Measurements from ENCODE around the gene ACP3.
"Not testable (repeated sequence)": the region's sequence is repeated elsewhere in the genome, so short reads cannot be mapped to it uniquely, and the experiment has no call there.

The ACP3 gene

DNA sequence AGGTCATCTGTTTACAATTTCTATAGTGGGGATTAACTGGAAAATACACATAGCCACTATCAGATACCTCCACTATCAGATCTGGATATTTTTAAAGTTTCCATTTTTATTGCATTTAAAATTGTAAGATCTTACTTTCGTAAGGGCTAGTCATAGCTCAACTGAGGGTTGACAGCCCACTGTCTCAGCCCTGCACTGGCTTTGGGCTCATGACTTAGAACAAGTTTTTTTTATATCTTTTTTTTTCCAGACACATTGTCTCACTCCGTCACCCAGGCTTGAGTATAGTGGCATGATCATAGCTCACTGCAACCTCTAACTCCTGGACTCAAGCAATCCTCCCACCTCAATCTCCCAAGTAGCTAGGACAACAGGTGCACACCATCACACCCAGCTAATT is 51.3 kb downstream of the ACP3 start:
- DNase-seq (ENCODE audit: low read depth) = no peak

DNA sequence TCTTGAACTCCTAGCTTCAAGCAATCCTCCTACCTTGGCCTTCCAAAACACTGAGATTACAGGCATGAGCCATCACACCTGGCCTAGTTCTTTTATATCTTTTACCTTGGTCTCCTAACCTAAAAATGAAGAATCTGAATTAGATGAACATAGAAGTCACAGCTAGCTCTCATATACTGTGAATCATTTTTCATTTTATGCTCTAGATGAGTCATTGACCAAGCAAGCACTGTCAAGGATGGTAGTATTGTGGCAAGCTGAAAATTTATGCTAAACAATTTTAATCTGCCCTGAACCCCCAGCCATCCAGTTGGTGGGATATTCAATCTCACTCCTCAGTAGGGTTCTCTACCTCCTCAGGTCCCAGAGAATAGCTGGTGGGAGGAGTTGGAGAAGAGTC is 51.8 kb downstream of the ACP3 start:
- no peak for DNase-seq (ENCODE audit: low read depth)

DNA sequence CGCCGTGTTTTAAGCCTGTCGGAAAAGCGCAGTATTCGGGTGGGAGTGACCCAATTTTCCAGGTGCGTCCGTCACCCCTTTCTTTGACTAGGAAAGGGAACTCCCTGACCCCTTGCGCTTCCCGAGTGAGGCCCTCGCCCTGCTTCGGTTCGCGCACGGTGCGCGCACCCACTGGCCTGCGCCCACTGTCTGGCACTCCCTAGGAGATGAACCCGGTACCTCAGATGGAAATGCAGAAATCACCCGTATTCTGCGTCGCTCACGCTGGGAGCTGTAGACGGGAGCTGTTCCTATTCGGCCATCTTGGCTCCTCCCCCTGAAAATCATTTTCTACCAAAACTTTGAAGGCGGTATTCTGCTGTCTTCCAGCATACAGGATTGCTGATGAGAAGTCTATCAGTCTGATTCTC is 59.7 kb downstream of the ACP3 start:
- DNase-seq (ENCODE audit: low read depth) = not testable (repeated sequence)

DNA sequence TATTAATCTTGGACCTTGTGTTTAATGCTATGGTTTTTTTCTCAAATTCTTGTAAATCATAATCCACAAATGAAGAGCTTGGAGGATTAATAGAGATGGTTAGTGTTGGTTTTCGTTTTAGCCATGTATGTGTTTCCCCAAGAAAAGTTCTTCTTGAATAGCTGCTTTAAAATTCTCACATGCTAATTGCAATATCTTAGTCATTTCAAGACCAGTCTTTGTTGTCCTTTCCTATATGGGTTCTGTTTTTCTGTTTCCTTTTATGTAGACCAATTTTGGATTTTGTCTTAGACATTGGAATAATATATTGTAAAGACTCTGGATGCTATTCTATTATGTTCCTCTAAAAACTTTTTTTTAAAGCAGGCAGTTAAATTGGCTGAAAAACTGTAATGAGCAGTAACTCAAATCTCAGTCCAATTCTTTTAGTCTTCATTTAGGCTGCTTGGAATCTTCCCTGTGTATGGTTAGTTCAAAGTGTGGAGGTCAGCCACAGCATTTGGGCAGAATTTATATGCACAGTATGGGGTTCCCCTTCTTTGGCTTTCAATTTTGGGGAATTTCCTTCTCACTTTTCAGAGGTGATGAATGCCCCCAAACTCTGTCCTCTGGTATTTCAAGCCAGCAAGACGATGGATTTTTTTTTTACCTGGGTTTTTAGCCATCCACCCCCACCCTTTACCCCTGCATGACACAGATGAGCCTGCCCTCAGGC is 61.0 kb downstream of the ACP3 start:
- DNase-seq (ENCODE audit: low read depth) = no peak

DNA sequence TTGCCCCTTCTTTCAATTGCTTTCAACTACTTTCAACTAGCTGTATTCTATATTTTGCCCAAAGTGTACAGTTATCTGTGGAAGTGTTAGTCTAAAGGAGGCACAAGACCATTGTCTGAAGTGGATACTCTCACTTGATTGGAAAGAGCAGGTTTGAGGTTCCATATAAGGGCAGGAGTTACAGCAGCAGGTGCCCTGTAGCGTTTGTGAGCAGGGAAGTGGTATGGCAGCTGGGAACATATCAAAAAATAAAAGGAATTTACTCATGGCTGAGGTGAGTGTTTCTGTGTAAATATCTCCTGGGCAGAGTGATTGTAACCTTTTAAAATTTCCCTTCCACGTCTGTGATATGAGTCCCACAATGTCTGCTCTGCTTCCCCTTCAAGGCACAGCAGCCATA is 61.6 kb downstream of the ACP3 start:
- no peak for DNase-seq (ENCODE audit: low read depth)

DNA sequence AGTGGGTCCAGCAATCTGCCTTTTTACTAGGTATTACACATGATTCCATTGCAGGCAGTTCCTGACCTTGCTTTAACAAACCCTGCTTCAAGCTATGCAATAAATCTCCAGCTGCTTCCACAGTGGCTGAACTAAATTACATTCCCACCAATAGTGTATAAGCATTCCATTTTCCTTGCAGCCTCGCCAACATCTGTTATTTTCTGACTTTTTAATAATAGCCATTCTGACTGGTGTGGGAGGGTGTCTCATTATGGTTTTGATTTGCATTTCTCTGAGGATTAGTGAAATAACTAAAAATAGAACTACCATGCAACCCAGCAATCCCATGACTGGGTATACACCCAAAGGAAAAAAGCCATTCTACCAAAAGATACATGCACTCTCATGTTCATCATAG is 63.7 kb downstream of the ACP3 start:
- DNase-seq (ENCODE audit: low read depth) = no peak

DNA sequence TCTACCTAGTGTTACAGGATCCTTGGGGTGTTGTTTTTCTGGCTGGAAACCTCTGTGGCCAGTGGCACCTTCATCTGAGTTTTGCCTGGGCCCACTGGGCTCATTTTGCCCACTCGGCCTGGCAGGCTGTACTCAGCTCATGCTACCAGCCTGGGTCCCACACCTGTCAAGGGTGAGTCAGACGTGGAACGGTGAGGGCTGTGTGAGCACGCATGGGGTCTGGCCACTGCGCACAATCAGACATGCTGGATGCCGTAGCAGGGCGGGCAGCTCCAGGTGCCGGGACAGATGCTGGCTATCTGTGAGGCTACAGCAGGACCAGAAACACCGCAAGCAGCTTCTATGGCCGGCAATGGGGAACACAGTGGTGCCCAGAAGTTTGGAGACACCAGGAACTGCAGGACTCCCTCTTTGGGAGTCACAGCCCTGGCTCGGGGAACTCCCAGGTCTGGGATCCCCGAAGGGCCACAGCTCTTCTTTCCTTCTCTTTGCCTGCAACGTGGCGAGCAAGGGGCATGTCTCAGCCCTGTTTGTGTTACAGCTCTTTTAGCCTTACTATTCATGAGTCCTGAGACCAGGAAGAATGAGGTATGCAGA is 64.2 kb downstream of the ACP3 start:
- no peak for DNase-seq (ENCODE audit: low read depth)

DNA sequence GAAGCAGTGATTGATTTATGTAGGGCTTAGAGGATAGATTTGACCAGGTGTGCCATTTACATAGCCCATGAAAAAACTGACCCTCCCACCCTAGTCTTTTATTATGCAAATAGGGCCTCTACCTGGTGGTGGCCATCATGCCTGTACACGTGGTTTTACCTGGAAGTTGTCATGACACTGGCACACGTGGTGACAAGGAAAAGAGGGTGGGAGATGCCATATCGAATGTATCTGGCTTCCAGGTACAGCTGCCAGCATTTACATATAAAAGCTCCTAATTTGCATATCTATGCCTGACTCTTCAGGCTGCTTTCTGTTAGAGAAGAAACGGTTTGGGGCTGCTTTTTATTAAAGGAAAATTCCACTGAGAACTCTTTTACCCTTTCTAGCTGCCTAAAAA is 65.1 kb downstream of the ACP3 start:
- no peak for DNase-seq (ENCODE audit: low read depth)

DNA sequence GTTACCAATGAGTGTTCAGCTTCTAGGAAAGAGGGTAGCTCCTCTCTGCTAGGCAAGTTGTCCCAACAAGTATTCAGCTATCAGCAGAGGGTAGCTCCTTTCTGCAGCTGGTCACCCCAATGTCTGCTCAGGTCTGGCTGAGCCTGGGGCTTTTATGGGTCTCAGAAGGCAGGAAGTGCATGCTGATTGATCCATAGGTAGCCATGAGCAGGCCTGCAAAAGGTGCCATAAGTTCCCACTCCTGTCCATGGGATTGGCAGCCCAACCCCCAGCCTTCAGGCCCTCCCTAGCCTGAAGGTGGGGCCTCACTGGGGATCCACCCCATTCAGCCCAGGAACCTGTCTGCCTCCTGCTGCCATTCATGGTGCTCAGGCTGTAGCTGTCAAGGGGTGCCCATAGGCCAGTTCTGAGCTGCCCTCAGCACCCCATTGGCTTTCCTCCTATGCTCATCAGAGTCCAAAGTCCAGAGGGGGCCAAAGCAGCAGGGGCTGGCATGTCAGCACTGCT is 65.5 kb downstream of the ACP3 start:
- no peak for DNase-seq (ENCODE audit: low read depth)

DNA sequence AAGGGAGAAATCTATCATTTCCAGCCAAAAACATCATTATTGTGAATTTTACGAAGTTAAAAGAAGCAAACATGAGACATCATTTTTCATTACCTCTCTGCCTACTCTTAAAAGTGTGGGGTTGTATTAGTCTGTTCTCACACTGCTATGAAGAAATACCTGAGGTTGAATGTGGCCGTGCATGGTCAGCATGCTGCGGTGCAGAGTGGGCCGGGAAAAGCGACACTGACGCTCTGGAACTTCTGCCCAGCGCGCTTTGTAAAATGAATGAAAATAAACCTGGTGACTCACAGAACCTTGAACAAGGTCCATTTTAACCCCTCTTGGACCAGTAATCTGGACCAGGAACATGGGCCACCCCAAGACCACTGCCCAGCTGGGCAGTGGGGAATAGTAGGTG is 69.1 kb downstream of the ACP3 start:
- DNase-seq (ENCODE audit: low read depth) = no peak

DNA sequence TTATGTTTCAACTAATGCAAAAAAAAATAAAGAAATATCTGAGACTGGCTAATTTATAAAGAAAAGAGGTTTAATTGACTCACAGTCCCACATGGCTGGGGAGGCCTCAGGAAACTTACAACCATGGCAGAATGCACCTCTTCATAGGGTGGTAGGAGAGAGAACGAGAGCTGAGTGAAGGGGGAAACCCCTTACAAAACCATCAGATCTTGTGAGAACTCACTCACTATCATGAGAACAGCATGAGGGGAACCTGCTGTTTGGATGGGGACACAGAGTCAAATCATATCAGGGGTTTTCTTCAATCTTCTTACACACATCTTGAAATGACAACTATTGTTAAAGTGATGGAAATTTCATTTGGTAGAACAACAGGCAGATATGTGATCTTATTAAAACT is 75.5 kb downstream of the ACP3 start:
- not testable (repeated sequence) for DNase-seq (ENCODE audit: low read depth)

DNA sequence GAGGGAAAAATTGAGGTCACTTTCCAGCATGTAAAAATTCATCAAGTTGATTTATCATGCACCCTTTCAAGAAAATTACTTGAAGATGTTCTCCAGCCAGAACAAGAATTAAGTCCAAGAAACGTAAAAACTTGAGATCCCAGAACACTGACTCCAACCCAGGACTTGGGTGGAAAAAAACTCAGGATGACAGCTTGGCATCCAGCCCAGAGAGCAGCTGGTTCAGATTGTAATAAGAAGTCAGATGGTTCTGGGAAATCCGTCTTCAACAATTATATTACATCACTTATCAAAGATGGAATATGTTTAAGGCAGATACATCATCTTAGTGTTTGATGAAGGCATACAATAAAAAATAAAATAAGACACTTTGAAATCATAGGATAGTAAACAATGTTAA is 77.1 kb downstream of the ACP3 start:
- no peak for DNase-seq (ENCODE audit: low read depth)

DNA sequence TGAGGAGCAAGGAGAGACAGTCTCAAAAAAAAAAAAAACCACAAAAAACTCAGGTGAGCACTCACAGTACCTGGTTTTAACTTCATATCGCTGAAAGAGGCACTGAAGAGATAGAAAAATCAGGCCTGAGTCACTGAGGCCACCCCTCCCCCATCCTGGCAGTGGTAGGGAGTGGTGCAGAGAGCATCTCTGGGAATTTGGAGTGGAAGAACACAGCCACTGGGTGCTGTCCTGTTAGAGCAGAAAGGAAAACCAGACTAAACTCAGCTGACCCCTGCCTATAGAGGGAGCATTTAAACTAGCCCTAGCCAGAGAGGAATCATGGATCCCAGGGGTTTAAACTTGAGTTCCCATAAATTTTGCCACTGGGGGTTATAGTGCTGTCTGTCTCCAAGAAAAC is 77.9 kb downstream of the ACP3 start:
- no peak for DNase-seq (ENCODE audit: low read depth)

DNA sequence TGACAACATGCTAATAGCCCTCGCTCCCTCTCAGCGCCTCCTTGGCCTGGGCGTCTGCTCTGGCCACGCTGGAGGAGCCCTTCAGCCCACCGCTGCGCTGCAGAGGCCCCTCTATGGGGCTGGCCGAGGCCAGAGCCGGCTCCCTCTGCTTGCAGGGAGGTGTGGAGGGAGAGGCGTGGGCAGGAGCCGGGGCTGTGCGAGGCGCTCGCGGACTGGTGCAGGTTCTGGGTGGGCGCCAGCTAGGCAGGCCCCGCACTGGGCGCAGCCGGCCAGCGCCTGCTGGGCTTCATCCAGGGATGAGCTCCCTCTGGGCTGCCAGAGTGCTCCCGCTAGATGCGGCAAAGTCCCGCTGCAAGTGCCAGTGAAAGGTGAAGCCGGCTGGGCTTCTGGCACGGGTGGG is 79.0 kb downstream of the ACP3 start:
- no peak for DNase-seq (ENCODE audit: low read depth)

DNA sequence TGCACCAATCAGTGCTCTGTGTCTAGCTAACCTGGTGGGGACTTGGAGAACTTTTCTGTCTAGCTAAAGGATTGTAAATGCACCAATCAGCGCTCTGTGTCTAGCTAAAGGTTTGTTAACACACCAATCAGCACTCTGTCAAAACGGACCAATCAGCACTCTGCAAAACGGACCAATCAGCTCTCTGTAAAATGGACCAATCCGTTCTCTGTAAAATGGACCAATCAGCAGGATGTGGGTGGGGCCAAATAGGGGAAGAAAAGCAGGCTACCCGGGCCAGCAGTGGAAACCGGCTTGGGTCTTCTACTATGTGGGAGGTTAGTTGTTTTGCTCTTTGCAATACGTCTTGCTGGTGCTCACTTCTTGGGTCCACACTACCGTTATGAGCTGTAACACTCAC is 79.6 kb downstream of the ACP3 start:
- not testable (repeated sequence) for DNase-seq (ENCODE audit: low read depth)

DNA sequence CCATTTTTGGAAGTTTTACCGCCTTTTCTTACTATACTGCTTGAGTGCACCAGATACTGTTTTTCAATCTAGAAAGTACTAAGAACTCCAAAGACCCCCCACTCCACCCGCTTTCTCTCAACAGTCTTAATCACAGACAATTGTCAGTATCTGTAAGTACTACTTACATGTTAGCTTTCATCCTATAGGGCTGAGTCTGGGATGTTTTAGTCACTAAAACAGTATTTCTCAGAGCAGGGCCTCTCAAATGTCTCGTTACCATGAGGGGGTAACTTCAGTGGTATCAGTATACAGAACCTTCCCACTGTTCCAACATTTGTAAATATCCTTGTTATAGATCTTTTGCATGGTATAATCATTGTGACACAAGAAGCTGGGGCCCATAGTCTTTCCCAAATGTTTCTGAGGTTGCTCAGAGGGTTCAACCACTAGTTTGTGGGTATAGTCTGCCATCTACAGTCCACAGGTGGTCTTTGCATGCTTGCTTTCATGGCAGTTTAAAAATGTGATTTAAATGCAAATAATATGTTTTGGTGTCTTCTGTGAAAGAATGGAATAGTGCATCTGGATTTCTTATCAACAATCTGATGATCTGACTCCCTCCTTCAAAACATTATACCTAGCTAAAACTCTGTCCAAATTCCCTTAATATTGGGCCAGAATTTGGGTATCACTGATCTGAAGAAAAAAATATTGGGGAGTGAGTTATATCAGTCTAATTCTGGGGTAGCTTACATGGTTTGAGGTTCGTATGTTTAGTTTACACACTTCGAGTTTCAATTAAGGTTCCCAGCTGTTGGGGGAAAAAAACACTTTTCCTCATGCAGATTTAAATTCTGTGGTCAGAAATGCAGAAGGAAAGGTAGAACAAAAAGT is 82.1 kb downstream of the ACP3 start:
- no peak for DNase-seq (ENCODE audit: low read depth)

DNA sequence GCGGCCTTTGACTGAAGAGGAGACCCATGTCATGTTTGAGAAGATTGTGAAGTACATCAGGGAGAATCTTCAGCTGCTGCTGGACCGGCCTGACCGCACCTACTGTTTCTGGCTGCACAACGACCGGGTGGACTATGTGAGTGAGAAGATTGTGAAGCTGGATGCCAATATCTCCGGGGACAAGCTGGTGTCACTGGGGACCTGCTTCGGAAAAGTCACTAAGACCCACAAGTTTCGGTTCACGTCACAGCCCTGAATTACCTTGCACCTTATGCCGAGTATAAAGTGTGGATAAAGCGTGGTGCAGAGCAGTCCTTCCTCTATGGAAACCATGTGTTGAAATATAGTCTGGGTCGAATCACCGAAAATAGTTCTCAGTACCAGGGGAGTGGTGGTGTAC is 84.0 kb downstream of the ACP3 start:
- DNase-seq (ENCODE audit: low read depth) = no peak

DNA sequence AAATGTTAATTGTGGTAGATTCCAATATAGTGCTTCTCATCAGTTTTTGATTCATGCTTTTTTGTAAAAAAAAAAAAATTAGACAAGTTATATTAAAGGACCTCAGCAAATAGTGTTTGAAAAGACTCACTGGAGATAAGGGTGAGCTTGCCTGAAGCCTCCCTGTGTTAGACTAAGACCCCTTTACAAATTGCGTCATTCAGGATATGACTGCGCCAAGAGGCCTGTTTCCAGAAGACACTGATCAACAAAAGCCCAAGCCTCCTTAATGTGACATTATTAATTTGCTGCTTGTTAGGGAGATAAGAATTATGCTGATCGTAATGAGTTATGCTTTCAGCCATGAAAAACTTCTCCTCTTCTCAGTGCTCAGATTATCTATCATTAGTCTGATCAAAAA is 87.1 kb downstream of the ACP3 start:
- DNase-seq (ENCODE audit: low read depth) = no peak

DNA sequence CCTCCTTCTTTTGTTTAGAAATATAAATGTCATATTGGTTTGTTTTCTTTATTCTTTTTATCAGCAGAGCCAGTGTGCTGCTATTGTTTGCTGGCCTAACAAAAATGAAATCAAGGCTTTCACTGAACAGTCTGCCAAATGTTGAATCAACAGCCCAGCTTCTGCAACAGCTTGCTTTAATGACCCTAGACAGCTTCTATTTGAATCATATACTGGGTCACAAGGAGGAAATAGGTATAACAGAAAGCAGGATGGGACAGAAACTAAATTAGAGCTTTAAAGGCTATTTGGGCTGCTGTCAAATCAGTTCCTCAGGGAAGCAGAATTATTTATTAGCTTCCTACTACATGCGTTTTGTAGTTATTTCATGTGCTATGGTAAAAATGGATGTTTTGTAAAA is 88.0 kb downstream of the ACP3 start:
- no peak for DNase-seq (ENCODE audit: low read depth)

DNA sequence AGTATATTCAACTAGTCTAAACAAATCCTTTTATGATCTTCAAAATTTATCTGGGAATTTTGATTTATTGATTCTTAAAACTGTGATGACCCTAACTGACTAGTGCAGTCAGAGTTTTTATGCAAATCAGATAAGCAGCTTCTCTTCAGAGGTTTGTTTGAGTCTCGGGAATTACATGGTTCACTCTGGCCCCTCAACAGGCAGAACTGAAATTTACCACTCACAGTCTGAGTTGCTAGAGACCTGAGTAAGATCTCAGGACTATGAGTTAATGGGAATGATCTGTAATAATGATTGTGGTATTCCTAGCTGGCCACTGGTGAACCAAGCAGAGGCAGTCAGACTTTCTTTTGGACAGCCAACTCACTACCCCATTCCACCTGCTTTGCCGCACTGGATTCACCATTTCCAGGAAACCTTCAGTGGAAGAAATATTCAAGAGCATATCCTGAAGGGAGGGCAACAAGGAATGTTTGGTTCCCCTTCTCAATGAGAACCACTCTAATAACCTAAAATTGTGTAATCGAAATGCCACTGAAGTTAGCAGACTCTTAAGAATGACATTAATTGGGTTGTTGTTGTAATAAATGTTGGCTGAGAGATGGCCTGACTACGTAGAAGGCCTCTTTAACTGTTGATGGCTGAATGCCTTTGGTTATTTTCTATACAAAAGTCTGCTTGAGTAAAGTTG is 88.5 kb downstream of the ACP3 start:
- no peak for DNase-seq (ENCODE audit: low read depth)

DNA sequence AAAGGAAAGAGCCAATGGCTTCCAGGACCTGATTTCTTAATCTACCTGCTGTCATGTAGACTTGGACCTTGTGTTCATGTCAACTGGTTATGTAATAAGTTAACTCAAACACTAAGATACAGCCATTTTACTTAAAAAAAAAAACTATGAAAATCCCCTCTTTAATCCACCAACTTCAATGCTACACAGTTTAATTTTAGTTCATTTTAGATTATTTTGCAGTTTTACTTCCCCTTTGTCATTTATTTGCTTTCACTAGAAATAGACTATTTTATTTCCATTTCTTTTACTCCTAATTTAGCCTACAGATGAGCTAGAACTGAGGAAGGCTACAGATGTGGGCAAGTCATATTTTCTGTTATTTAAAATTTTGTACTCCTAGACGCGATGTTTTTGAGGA is 89.4 kb downstream of the ACP3 start:
- DNase-seq (ENCODE audit: low read depth) = no peak

DNA sequence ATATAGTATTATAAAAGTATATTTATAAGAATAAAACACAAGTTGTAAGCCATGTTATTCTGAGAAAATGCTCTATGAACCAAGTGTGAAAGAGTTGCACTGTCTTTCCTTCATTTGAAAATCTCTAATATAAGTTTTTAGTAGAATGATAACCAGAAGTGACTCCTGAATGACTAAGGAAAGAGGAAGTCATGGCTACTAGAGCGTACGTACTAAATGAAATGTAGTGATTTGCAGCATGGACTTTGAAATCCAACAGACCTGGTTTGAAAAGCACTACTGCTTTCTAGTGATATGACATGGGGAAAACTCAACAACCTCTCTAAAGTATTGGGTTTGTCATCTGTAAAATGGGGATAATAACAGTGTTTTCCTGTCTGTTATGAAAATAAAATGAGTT is 89.8 kb downstream of the ACP3 start:
- no peak for DNase-seq (ENCODE audit: low read depth)
